HTR-8/SVneo (cell line): Measurements from ENCODE around the gene SQSTM1.
A peak's percentile ranks its signal among the peaks of the same experiment; 100 is the strongest.
"Not testable (repeated sequence)": the region's sequence is repeated elsewhere in the genome, so short reads cannot be mapped to it uniquely, and the experiment has no call there.

Experiments used
- DNase-seq: peaks from one replicate; pipeline ENCODE4 v3.0.0; 2011; ENCODE audit warnings: low spot score, mixed read lengths; ENCODE audit not compliant: insufficient read length
- FAIRE-seq: peaks from 2 replicates; lab custom pipeline; 2011; peaks lifted over from hg19 to GRCh38; lab: Jason Lieb, UNC

Gene SQSTM1

GRCh38 chr5:179870403-179870903, 49.7 kb downstream of the SQSTM1 start:
- FAIRE-seq = no peak
- no peak for DNase-seq

GRCh38 chr5:179870952-179871351, 50.2 kb downstream of the SQSTM1 start:
- no peak for DNase-seq
- FAIRE-seq = peak; percentile 51

- not testable (repeated sequence) for DNase-seq, FAIRE-seq
Measured at GRCh38 chr5:179871533-179871932, 50.8 kb downstream of the SQSTM1 start.

GRCh38 chr5:179872055-179872827, 51.5 kb downstream of the SQSTM1 start:
- DNase-seq (no peak), FAIRE-seq (no peak)

GRCh38 chr5:179872828-179873575, 52.3 kb downstream of the SQSTM1 start:
- FAIRE-seq (no peak), DNase-seq (no peak)

GRCh38 chr5:179873588-179874110, 52.9 kb downstream of the SQSTM1 start:
- FAIRE-seq (no peak), DNase-seq (no peak)

GRCh38 chr5:179874136-179874535, 53.4 kb downstream of the SQSTM1 start:
- no peak for DNase-seq

GRCh38 chr5:179874536-179875292, 54.0 kb downstream of the SQSTM1 start:
- DNase-seq (no peak), FAIRE-seq (no peak)

More at GRCh38 chr5:179874136-179874535, 53.4 kb downstream of the SQSTM1 start:
- FAIRE-seq = no peak

GRCh38 chr5:179875741-179876609, 55.3 kb downstream of the SQSTM1 start:
- FAIRE-seq (no peak), DNase-seq (no peak)

- no peak for DNase-seq
- no peak for FAIRE-seq
Measured at GRCh38 chr5:179876610-179876952, 55.9 kb downstream of the SQSTM1 start.

GRCh38 chr5:179878222-179879002, 57.7 kb downstream of the SQSTM1 start:
- DNase-seq = no peak
- no peak for FAIRE-seq

GRCh38 chr5:179879003-179879689, 58.4 kb downstream of the SQSTM1 start:
- no peak for FAIRE-seq

GRCh38 chr5:179879690-179880010, 58.9 kb downstream of the SQSTM1 start:
- no peak for DNase-seq
- no peak for FAIRE-seq

More at GRCh38 chr5:179879003-179879689, 58.4 kb downstream of the SQSTM1 start:
- no peak for DNase-seq

- DNase-seq (no peak), FAIRE-seq (no peak)
Measured at GRCh38 chr5:179880066-179880650, 59.5 kb downstream of the SQSTM1 start.

- DNase-seq (no peak), FAIRE-seq (no peak)
Measured at GRCh38 chr5:179880848-179881590, 60.3 kb downstream of the SQSTM1 start.

- FAIRE-seq (no peak), DNase-seq (no peak)
Measured at GRCh38 chr5:179882338-179882737, 61.6 kb downstream of the SQSTM1 start.

GRCh38 chr5:179883163-179883562, 62.5 kb downstream of the SQSTM1 start:
- FAIRE-seq (no peak), DNase-seq (no peak)
